ENCODE data around the gene GATA5.

GATA5 gene

DNA sequence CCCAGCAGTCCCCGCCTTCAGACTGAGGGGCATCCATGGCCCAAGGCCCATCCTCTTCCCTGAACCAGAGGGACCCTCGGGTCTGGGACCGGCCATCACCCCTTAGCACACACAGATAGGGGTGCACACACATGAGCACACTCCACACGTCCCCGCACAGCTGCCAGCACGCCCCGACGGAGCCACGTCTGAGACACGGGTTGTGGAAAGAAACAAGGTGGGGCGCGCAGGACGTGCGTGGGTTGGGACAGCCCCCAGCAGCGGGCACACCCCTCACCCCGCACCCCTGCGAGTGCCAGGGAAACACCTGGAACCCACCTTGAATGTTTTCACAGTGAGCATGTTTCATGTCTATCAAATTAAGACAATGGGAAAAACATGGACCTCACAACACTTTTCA lies 6.4 kb downstream of the GATA5 start:
- no peak for DNase-seq (ENCODE audit: low spot score)
- TF ChIP-seq, protein P1, sequence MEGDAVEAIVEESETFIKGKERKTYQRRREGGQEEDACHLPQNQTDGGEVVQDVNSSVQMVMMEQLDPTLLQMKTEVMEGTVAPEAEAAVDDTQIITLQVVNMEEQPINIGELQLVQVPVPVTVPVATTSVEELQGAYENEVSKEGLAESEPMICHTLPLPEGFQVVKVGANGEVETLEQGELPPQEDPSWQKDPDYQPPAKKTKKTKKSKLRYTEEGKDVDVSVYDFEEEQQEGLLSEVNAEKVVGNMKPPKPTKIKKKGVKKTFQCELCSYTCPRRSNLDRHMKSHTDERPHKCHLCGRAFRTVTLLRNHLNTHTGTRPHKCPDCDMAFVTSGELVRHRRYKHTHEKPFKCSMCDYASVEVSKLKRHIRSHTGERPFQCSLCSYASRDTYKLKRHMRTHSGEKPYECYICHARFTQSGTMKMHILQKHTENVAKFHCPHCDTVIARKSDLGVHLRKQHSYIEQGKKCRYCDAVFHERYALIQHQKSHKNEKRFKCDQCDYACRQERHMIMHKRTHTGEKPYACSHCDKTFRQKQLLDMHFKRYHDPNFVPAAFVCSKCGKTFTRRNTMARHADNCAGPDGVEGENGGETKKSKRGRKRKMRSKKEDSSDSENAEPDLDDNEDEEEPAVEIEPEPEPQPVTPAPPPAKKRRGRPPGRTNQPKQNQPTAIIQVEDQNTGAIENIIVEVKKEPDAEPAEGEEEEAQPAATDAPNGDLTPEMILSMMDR (IDR thresholded peaks at IDR 0.05; ENCODE audit: extremely low read depth, insufficient read depth, missing control alignments): no peak
- in situ Hi-C loops (cut with MboI; ENCODE audit: low pct_unique_long_range_greater_than_20kb, low sequenced_read_pairs, unreplicated experiment): no loop called here

DNA sequence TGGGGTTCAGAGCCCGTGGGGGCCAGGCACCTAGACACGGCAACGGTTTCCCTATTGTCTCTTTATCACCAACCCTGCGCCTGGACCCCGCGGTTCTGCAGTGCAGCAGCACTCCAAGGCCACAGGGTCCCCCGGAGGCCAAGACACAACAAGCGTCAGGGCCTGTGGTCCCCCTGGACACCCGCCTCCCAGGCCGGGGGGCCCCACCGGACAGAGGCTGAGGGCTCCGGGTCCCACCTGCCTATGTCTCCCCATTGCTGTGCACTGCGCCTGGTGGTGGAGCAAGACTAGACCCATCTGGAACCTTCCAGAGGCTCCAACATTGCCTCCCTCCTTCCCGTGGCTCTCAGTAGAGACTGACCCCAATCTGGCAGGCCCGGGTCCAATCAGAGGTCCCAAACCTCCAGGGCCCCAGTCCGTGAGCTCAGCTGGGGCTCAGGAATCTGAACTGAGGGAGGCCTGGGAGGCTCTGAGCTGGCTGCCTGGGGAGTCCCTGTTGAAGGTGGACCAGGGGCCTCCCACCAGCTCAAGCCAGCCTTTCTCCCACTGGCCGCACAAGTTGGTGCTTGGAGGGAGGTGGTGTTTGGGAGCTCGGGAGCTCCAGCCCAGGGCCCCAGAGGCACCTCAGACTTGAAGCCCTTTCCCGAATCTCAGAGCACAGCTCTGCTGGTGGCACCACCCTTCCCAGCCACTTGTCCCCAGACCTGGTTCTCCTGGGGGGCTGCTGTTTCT lies 8.8 kb downstream of the GATA5 start:
- no peak for DNase-seq (ENCODE audit: low spot score)
- TF ChIP-seq, protein P1 (IDR thresholded peaks at IDR 0.05; ENCODE audit: extremely low read depth, insufficient read depth, missing control alignments): no peak
- in situ Hi-C loops (cut with MboI; ENCODE audit: low pct_unique_long_range_greater_than_20kb, low sequenced_read_pairs, unreplicated experiment): no loop called here

DNA sequence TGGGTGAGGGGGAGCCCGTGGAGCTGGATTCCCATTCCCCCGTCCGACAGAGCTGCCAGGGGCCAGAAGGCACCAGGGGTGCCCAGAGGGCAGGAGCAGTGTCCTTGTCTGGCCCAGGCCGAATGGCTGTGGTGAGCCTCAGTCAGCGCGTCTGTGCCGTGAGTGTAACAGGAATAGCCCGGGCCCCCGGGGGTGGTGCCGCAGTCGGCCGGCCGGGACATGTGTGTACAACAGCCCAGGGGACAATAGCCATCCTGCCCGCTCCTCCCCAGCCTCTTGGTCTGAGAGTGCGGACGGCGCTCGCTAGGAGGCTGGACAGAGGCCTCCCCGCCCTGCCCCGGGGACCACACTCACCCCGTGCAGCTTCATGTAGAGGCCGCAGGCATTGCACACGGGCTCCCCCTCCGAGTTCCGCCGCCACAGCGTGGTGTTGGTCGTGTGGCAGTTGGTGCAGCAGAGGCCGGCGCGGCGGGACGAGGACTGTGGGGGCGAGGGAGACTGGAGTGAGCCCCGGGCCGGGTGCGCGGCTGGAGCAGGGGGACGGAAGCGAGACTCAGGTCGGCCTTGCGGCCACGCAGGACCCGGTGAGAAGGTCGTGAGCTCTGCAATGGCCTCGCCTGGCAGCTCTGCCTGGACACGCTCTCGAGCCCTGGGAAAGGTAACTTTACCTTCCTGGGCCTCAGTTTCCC lies 9.6 kb downstream of the GATA5 start:
- in situ Hi-C loops (cut with MboI; ENCODE audit: low pct_unique_long_range_greater_than_20kb, low sequenced_read_pairs, unreplicated experiment): no loop called here
- TF ChIP-seq, protein P1 (IDR thresholded peaks at IDR 0.05; ENCODE audit: extremely low read depth, insufficient read depth, missing control alignments): no peak

DNA sequence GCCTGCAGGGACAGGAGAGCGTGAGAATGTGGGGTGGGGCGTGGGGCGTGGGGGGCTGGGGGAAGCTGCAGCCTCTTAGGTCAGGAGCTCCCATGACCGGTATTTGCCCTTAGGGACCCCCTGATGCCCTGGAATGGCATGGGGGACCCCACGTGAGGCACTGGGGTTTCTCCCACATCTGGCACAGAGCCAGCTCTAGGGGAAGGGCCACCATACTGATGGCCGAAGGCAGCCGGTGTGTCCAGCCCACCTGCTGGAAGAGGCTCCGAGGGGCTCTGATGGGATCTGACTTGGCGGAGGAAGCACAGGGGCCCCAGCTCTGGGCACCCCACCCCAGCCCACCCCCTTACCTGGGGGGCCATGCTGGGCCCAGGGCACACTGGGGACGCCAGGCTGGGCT lies 10.8 kb downstream of the GATA5 start:
- in situ Hi-C loops (cut with MboI; ENCODE audit: low pct_unique_long_range_greater_than_20kb, low sequenced_read_pairs, unreplicated experiment): no loop called here
- TF ChIP-seq, protein P1 (IDR thresholded peaks at IDR 0.05; ENCODE audit: extremely low read depth, insufficient read depth, missing control alignments): no peak
- no peak for DNase-seq (ENCODE audit: low spot score)

More for the DNA sequence above, 9.6 kb downstream of the GATA5 start:
- DNase-seq (ENCODE audit: low spot score): no peak

DNA sequence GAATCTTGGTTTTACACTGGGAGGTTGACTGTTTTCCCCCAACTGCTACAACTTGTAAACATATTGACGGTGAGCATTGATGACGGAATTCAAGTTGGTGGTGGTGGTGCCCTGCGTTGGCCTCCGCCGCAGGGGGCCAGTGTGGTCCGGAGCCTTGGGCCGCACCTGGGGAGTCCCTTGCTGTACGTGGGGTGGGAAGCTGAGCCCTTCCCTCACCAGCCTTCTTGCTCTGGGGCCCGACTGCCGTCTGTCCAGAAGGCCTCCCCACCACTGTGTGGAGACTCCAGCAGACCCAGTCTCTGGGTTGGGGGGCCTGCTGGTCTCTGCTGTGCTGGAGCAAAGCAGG lies 11.4 kb downstream of the GATA5 start:
- in situ Hi-C loops (cut with MboI; ENCODE audit: low pct_unique_long_range_greater_than_20kb, low sequenced_read_pairs, unreplicated experiment): no loop called here
- DNase-seq (ENCODE audit: low spot score): no peak
- TF ChIP-seq, protein P1 (IDR thresholded peaks at IDR 0.05; ENCODE audit: extremely low read depth, insufficient read depth, missing control alignments): no peak

DNA sequence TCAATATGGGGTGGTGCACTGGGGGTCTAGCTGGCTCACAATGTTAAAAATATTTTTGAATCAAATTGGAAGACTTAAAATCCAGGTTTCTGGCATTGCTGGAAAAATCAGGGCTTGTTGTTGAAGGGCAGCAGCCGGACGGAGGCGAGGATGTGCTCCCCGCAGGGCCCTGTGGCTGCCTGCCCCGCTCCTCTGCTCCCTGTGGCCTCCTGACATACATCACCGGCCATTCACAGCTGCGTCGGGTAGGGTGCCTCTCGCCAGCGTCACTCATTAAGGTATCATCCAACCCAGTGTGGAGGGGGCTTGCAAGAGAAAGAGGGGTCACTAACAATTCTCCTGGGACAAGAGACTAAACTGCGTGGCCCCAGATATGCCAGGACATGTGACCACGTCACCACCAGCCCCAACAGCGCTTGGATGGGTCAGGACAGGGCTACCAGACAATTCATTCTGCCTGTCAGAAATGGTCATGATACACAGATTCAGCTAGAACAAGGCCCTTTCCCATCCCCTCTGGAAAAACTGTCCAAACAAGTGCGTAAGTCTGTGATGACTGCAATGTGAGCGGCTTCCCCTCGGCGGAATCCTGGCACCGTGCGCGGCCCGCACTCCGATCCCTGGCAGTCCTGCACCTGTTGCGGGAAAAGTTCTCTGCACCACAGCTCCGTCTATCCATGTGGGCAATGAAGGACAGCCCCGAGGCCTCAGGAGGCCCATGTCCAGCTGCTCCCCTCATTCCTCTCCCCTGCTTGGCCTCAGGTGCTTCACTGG lies 12.0 kb downstream of the GATA5 start:
- in situ Hi-C loops (cut with MboI; ENCODE audit: low pct_unique_long_range_greater_than_20kb, low sequenced_read_pairs, unreplicated experiment): no loop called here
- TF ChIP-seq, protein P1 (IDR thresholded peaks at IDR 0.05; ENCODE audit: extremely low read depth, insufficient read depth, missing control alignments): no peak
- DNase-seq (ENCODE audit: low spot score): no peak

Data from GM13977 (cell line).